SK-N-SH treated with all-trans-retinoic acid at 6 μM for 48 hours (cell line): ENCODE measurements around the gene DCAF7.

Source experiments
- GLIS3 ChIP-seq: fragments of 250-450 bp; sonication (Bioruptor Pico); IDR thresholded peaks from 2 replicates; pipeline ENCODE4 v1.5.0; 2020; ENCODE audit warnings: mild to moderate bottlenecking, moderate library complexity
- TOX ChIP-seq: fragments of 250-450 bp; sonication (Bioruptor Pico); IDR thresholded peaks from 2 replicates; pipeline ENCODE4 v1.8.0; 2021; ENCODE audit warnings: mild to moderate bottlenecking, moderate library complexity, borderline replicate concordance
- TSHZ2 ChIP-seq: fragments of 250-450 bp; sonication (Bioruptor Pico); IDR thresholded peaks from 2 replicates; pipeline ENCODE4 v1.5.0; 2020; ENCODE audit warnings: mild to moderate bottlenecking, moderate library complexity
- ZFP30 ChIP-seq: fragments of 450-650 bp; formaldehyde crosslinking; IDR thresholded peaks from 2 replicates; pipeline ENCODE4 v1.5.0; 2022; ENCODE audit warnings: mild to moderate bottlenecking, moderate library complexity
- ZNF565 ChIP-seq: fragments of 450-650 bp; formaldehyde crosslinking; conservative IDR thresholded peaks from 2 replicates; pipeline ENCODE4 v1.5.0; 2020; ENCODE audit warnings: low read depth, mild to moderate bottlenecking, moderate library complexity
- ZNF70 ChIP-seq: fragments of 450-650 bp; formaldehyde crosslinking; IDR thresholded peaks from 2 replicates; pipeline ENCODE4 v1.5.0; 2020; ENCODE audit warnings: mild to moderate bottlenecking, moderate library complexity
- TF ChIP-seq, protein P1 (sequence below): fragments of 250-450 bp; sonication (Bioruptor Pico); IDR thresholded peaks from 2 replicates; pipeline ENCODE4 v1.5.1; 2020; ENCODE audit warnings: low read depth, mild to moderate bottlenecking, moderate library complexity

DNA sequence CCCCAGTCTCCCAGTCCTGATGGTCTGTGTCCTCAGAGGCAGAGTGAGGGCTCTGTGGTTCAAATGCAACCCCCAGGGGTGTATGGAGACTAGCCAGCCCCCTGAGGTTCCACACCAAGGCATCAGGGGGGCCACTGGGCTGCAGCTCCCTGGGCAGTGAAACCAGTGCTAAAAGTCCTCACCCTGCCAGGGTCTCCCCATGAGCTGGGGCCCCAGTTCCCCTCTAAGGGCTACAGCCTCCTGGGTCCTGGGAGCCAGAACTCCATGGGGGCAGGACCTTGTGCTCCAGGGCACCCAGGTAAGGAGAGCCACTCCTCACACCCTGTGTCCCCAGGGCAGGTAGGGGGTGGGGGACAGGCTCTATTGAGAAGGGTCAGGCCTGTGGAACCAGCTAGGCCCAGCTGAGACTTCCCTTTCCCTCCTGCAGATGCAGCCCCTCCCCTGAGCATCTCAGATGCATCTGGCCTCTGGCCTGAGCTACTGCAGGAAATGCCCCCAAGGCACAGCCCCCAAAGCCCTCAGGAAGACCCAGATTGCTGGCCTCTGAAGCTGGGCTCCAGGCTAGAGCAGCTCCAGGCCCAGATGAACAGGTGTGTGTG, 6.4 kb upstream of the DCAF7 start:
- no peak for TF ChIP-seq ZNF70 (CRISPR knock-in tag)
- TF ChIP-seq TSHZ2 (CRISPR knock-in tag), result no peak
- no peak for TF ChIP-seq ZFP30 (CRISPR knock-in tag)
- TF ChIP-seq, protein P1, sequence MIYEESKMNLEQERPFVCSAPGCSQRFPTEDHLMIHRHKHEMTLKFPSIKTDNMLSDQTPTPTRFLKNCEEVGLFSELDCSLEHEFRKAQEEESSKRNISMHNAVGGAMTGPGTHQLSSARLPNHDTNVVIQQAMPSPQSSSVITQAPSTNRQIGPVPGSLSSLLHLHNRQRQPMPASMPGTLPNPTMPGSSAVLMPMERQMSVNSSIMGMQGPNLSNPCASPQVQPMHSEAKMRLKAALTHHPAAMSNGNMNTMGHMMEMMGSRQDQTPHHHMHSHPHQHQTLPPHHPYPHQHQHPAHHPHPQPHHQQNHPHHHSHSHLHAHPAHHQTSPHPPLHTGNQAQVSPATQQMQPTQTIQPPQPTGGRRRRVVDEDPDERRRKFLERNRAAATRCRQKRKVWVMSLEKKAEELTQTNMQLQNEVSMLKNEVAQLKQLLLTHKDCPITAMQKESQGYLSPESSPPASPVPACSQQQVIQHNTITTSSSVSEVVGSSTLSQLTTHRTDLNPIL (CRISPR knock-in tag), result no peak
- no peak for TF ChIP-seq ZNF565 (CRISPR knock-in tag)
- no peak for TF ChIP-seq TOX (CRISPR knock-in tag)
- no peak for TF ChIP-seq GLIS3 (CRISPR knock-in tag)
